OCI-LY3 (cell line): Measurements from ENCODE around the gene ICE1.

Experiments
- CTCF ChIP-seq: fragments of 200-600, 300-600 bp; sonication (generic); IDR thresholded peaks from 2 replicates; pipeline ENCODE4 v1.5.1; 2014; ENCODE audit warnings: antibody characterized with exemption, low read length, low read depth
- EZH2phosphoT487 ChIP-seq: fragments of 200-600 bp; shearing (Covaris generic); IDR thresholded peaks from 2 replicates; pipeline ENCODE4 v1.6.1; 2018; ENCODE audit warnings: antibody characterized with exemption, mixed run types, low read depth

GRCh38 chr5:5383461-5383860, 39.0 kb upstream of the ICE1 start:
- TF ChIP-seq CTCF: no peak
- TF ChIP-seq EZH2phosphoT487: no peak
